ENCODE data around the gene SLC49A3. TPM values are rescaled to one million over a fixed set of nuclear protein-coding genes. Genes with fewer than 3 reads are reported as not detected.

Gene SLC49A3
- total and polyA plus RNA-seq, 7 donors = 1.6 to 3.7 (median 3.0) TPM

DNA sequence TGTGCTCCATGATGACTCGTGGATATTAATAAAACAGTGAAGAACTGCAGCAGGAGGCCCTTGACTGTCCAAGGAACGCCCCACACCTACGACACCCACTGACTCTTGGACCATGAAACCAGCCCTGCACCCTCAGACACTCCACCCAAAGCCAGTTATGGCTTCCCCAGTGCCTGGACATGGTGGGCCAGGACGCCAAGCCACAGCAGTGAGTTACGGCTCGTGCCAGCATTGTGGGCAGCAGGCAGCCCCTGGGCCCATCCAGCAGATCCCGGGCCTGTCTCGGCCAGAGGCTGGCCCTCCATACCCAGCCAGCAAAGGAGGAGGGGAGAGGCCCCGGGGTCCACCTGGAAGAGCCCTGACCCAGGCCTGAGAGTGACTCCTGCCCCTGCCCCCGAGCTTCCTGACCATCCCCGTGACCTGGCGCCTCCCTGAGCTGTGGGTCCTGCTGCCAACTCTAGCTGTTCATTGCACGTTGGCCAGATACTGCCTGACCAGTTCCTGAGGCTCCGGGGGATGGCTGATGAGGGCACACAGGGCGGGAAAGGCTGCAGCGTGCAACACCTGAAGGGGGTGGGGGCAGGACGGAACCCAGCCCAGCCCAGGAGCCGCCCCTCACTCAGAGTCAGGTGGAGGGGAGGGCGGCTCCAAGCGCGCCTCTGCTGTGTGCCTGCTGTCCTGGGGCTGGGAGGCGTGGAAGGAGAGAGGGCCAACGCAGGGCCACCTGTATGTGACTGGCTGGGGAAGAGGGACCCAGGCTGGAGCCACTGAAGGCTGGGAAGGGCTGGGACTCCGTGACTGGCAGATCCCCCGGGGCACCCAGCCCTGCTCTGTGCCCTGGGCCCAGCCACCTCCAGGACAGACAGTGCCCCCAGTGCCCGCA is 739 bp downstream of the SLC49A3 start:
- no peak for TF ChIP-seq CTCF (IDR thresholded peaks at IDR 0.05)
- no peaks in the 10 kb centered on the region for H3K9me3 ChIP-seq
- H3K4me1 ChIP-seq = peaks cover 16% of the 10 kb centered on the region
- peak overlapping the region; percentile 92 for H3K27ac ChIP-seq
- peak overlapping the region; percentile 66 for H3K4me3 ChIP-seq
- DNase-seq (peak in 1 of 2 donors; percentile 62), ATAC-seq (peak in 2 of 4 donors; percentile 4 to 15)
- peaks cover 0 to 2% (median 0%) of the 10 kb centered on the region in 3 donors for H3K27me3 ChIP-seq (ENCODE audit: insufficient read depth in 3 of 3, low read length in 2 of 3)
- WGBS, 3 donors = 67 to 83% (median 69%) methylated on average over 23 to 26 of the region's 26 CpGs
- no peaks in the 10 kb centered on the region for H3K36me3 ChIP-seq (ENCODE audit: insufficient read depth in 1 of 2, low read depth in 1 of 2)
- intact Hi-C loops (cut with DNase I) = no loop called here

DNA sequence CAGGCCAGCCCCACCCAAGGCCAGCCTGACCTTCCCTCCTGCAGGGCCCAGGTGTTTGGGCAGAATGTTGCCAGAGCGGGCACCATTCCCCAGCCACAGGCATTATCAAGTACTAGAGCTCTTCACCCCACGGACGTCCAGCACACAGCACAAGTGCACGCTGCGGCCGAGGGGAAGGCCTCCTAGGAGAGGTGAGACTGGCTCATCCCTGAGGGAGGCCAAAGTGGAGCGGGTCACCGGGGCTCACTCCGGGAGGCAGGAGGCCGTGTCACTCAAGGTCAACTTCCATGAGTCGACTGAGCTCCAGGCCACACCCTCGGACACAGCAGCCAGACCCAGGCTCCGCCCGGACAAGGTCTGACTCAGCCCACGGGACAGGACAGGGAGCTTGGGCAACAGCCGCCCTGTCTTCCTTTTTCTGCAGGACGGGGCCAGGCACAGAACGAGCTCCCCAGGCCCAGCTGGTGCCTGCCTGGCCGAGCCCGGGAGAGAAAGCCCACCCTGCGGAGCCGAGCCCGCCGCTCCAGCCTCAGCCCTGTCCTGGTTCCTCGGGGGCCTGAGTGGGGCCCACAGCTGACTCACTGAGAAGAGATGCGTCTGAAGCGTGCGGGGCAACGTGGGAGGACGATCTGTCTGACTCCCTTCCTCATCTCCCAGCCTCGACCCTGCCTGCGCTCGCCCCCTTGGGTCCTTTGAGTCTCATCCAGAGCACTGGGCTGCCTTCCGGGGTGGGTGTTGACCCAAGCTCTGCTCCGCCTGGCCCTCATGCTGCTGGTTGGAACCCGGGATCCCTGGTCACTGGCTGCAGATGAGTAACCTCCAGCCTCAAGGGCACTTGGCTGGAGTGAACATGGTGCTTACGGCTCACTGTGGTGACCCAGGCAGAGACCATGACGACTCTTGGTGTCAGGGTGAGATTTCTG is 1.6 kb downstream of the SLC49A3 start:
- peak; percentile 90 to 93 (median 92) for ATAC-seq
- intact Hi-C loops (cut with DNase I) = no loop called here
- H3K9me3 ChIP-seq = no peaks in the 10 kb centered on the region
- H3K27me3 ChIP-seq (ENCODE audit: insufficient read depth in 3 of 3, low read length in 2 of 3) = no peaks in the 10 kb centered on the region
- H3K4me1 ChIP-seq = peaks cover 16% of the 10 kb centered on the region
- peak; percentile 95 to 97 for DNase-seq
- 27 to 41% (median 35%) methylated on average over 35 to 38 of the region's 38 CpGs for WGBS, 3 donors
- no peak for TF ChIP-seq CTCF (IDR thresholded peaks at IDR 0.05)
- peak overlapping the region; percentile 66 for H3K4me3 ChIP-seq
- H3K27ac ChIP-seq = peak overlapping the region; percentile 92
- no peaks in the 10 kb centered on the region for H3K36me3 ChIP-seq (ENCODE audit: insufficient read depth in 1 of 2, low read depth in 1 of 2)

DNA sequence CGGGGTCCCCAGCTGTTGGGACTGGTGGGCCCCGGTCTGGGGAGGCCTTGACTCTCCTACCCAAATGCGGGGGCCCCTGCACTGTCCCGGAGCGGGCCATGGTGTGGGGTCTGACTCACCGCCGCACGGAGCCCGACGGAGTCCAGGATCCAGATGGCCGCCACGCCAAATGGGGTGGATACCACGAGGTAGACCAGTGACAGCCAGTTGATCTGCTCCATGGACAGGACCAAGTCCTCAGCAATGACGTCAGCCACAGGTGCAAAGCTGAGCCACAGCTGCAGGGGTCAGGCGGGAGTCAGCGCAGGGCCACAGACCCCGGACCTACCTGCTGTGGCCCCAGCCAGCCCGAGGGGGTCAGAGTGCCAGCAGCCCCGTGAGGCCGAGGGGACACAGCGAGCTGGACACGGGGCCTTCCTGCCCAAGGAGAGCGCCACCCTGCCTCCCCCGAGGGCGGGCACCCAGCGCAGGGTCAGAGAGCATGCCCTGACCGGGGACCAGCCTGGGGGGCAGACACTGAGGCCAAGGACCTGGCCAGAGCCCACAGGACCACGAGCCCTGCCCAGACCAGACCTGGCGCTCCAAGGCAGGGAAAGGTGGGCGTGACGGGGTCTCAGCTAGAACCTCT is 2.4 kb downstream of the SLC49A3 start:
- 83 to 88% (median 83%) methylated on average over 31 of the region's 31 CpGs for WGBS, 3 donors
- peaks cover 16% of the 10 kb centered on the region for H3K4me1 ChIP-seq
- no peaks in the 10 kb centered on the region for H3K27me3 ChIP-seq (ENCODE audit: insufficient read depth in 3 of 3, low read length in 2 of 3)
- no peaks in the 10 kb centered on the region for H3K9me3 ChIP-seq
- H3K36me3 ChIP-seq (ENCODE audit: insufficient read depth in 1 of 2, low read depth in 1 of 2) = no peaks in the 10 kb centered on the region
- TF ChIP-seq CTCF (IDR thresholded peaks at IDR 0.05) = no peak
- H3K4me3 ChIP-seq = no peak overlapping the region
- intact Hi-C loops (cut with DNase I) = no loop called here
- ATAC-seq = peak in 1 of 4 donors; percentile 2
- peak overlapping the region; percentile 92 for H3K27ac ChIP-seq
- DNase-seq = peak in 1 of 2 donors; percentile 65

GRCh38 chr4:685679-686412 is 3.1 kb downstream of the SLC49A3 start:
- H3K4me1 ChIP-seq = peaks cover 16% of the 10 kb centered on the region
- H3K27ac ChIP-seq = no peak overlapping the region
- TF ChIP-seq CTCF (IDR thresholded peaks at IDR 0.05) = no peak

More at GRCh38 chr4:685679-686412, 3.1 kb downstream of the SLC49A3 start:
- Histone ChIP-seq H3K36me3 (ENCODE audit: insufficient read depth in 1 of 2, low read depth in 1 of 2) (no peaks in the 10 kb centered on the region), H3K27me3 (ENCODE audit: insufficient read depth in 3 of 3, low read length in 2 of 3) (peaks cover 0 to 3% (median 0%) of the 10 kb centered on the region in 3 donors), H3K4me3 (no peak overlapping the region), H3K9me3 (no peaks in the 10 kb centered on the region)
- DNase-seq = peak in 1 of 2 donors; percentile 56
- 86 to 89% (median 88%) methylated on average over 37 of the region's 37 CpGs for WGBS, 3 donors
- intact Hi-C loops (cut with DNase I) = no loop called here
- no peak for ATAC-seq
